WTC11 (cell line): ENCODE data around the gene CYP1A2. TPM values are rescaled to one million over a fixed set of nuclear protein-coding genes. Genes with fewer than 3 reads are reported as not detected.
"Not testable (repeated sequence)": the region's sequence is repeated elsewhere in the genome, so short reads cannot be mapped to it uniquely, and the experiment has no call there.

Experiments
- ATAC-seq: fragments of 200-7000 bp; cut with Tn5 transposase; 2 replicates; pipeline ENCODE4 v1.10.0; 2021; ENCODE audit warnings: mild to moderate bottlenecking, moderate library complexity
- CTCF ChIA-PET: fragments of 300-600 bp; sonication (Branson Sonifier 250); formaldehyde crosslinking; loops from one replicate; lab custom pipeline; 2021; ENCODE audit warnings: antibody characterized with exemption; lab: Charles Lee
- POLR2A ChIA-PET: fragments of 350-600 bp; sonication (Branson Sonifier 250); formaldehyde crosslinking; loops from one replicate; lab custom pipeline; 2021; ENCODE audit warnings: antibody characterized with exemption; lab: Charles Lee
- DNase-seq: peaks from one replicate; pipeline ENCODE4 v3.0.0; 2021; ENCODE audit warnings: low spot score
- H3K27ac Mint-ChIP-seq: 2 replicates; pipeline ENCODE4 v1.8.0; 2021; ENCODE audit warnings: mixed read lengths
- H3K27me3 Mint-ChIP-seq: 2 replicates; pipeline ENCODE4 v1.8.0; 2021; ENCODE audit warnings: low read depth, mild to moderate bottlenecking, moderate library complexity, mixed read lengths
- H3K36me3 Mint-ChIP-seq: 2 replicates; pipeline ENCODE4 v1.8.0; 2021; ENCODE audit warnings: mixed read lengths
- H3K4me1 Mint-ChIP-seq: 2 replicates; pipeline ENCODE4 v1.8.0; 2022; ENCODE audit warnings: mixed read lengths
- H3K4me3 Mint-ChIP-seq: 2 replicates; pipeline ENCODE4 v1.8.0; 2021; ENCODE audit warnings: mild to moderate bottlenecking, moderate library complexity, mixed read lengths
- H3K9me3 Mint-ChIP-seq: 2 replicates; pipeline ENCODE4 v1.8.0; 2021; ENCODE audit warnings: mixed read lengths
- ATF2 ChIP-seq: sonication (generic); formaldehyde crosslinking; IDR thresholded peaks from 2 replicates; pipeline ENCODE4 v1.8.1; 2022; ENCODE audit warnings: low read depth, missing genetic modification reagents, borderline replicate concordance
- CDX4 ChIP-seq: fragments of 250-450 bp; sonication (Bioruptor Pico); IDR thresholded peaks from 2 replicates; pipeline ENCODE4 v1.9.0; 2021; ENCODE audit warnings: moderate library complexity, mild to moderate bottlenecking, inconsistent platforms, borderline replicate concordance
- GABPB1 ChIP-seq: sonication (generic); formaldehyde crosslinking; IDR thresholded peaks from 2 replicates; pipeline ENCODE4 v1.8.1; 2023; ENCODE audit warnings: mild to moderate bottlenecking, missing genetic modification reagents
- IRF2 ChIP-seq: sonication (generic); formaldehyde crosslinking; IDR thresholded peaks from 2 replicates; pipeline ENCODE4 v1.8.0; 2022; ENCODE audit warnings: low read depth, missing genetic modification reagents, borderline replicate concordance
- ZNF317 ChIP-seq: sonication (generic); formaldehyde crosslinking; IDR thresholded peaks from 2 replicates; pipeline ENCODE4 v1.8.1; 2023; ENCODE audit warnings: low read depth, mild to moderate bottlenecking, moderate library complexity, missing genetic modification reagents, borderline replicate concordance
- ZNF512 ChIP-seq: sonication (generic); formaldehyde crosslinking; IDR thresholded peaks from 2 replicates; pipeline ENCODE4 v1.8.1; 2022; ENCODE audit warnings: missing genetic modification reagents, borderline replicate concordance
- total RNA-seq: library from RNA; stranded (reverse); gene quantifications from 3 replicates; pipeline ENCODE4 v1.2.3, GENCODE V29; 2021

Gene CYP1A2
- total RNA-seq, 1 experiment from 2014 or later: not detected

- Mint-ChIP-seq H3K9me3 (no peaks in the 10 kb centered on the region), H3K27ac (no peak overlapping the region), H3K4me1 (peaks cover 15% of the 10 kb centered on the region), H3K36me3 (no peaks in the 10 kb centered on the region), H3K27me3 (peaks cover 77% of the 10 kb centered on the region), H3K4me3 (peak overlapping the region; percentile 74)
- CTCF ChIA-PET: interaction anchor here (0.6 to 4.6 kb wide), 7 partner anchors 28 to 94 kb away, joined by 4 to 53 read pairs (median 6); partner anchors contain the start of gene CSK
- no peak for TF ChIP-seq CDX4 (CRISPR knock-in tag)
- peak; percentile 92 for TF ChIP-seq ZNF317 (CRISPR knock-in tag)
- POLR2A ChIA-PET: interaction anchor here (2.8 kb wide), 1 partner anchor 33 kb away, joined by 17 read pairs; no protein-coding TSS in a partner anchor
- DNase-seq: no peak
- no peak for ATAC-seq
Observed at GRCh38 chr15:74726774-74727164, 21.9 kb upstream of the CYP1A2 start.

GRCh38 chr15:74727727-74728126, 20.9 kb upstream of the CYP1A2 start:
- Mint-ChIP-seq H3K4me3 (no peak overlapping the region), H3K36me3 (no peaks in the 10 kb centered on the region), H3K4me1 (peaks cover 15% of the 10 kb centered on the region), H3K27ac (no peak overlapping the region), H3K9me3 (no peaks in the 10 kb centered on the region), H3K27me3 (peaks cover 82% of the 10 kb centered on the region)
- no peak for DNase-seq
- TF ChIP-seq ZNF512 (CRISPR knock-in tag) (no peak), IRF2 (CRISPR knock-in tag) (no peak)
- CTCF ChIA-PET: interaction anchor here (4.6 kb wide), 1 partner anchor 41 kb away, joined by 53 read pairs; no protein-coding TSS in a partner anchor
- POLR2A ChIA-PET: no interaction called here
- ATAC-seq: no peak

GRCh38 chr15:74728699-74729098, 19.9 kb upstream of the CYP1A2 start:
- H3K36me3 Mint-ChIP-seq, H3K27ac Mint-ChIP-seq, ATAC-seq, DNase-seq, POLR2A ChIA-PET, CTCF ChIA-PET, H3K9me3 Mint-ChIP-seq, H3K4me3 Mint-ChIP-seq: not testable (repeated sequence)
- Mint-ChIP-seq H3K4me1 (peaks cover 12% of the 10 kb centered on the region), H3K27me3 (peaks cover 82% of the 10 kb centered on the region)

GRCh38 chr15:74729372-74729771, 19.3 kb upstream of the CYP1A2 start:
- POLR2A ChIA-PET, CTCF ChIA-PET, H3K4me1 Mint-ChIP-seq, H3K36me3 Mint-ChIP-seq, H3K9me3 Mint-ChIP-seq, ATAC-seq, DNase-seq, H3K27ac Mint-ChIP-seq, H3K4me3 Mint-ChIP-seq: not testable (repeated sequence)
- H3K27me3 Mint-ChIP-seq: peaks cover 85% of the 10 kb centered on the region

- ATAC-seq (no peak), DNase-seq (no peak)
- Mint-ChIP-seq H3K9me3 (no peaks in the 10 kb centered on the region; the same call in 1 of the 2 replicates), H3K36me3 (no peaks in the 10 kb centered on the region), H3K27me3 (peaks cover 87% of the 10 kb centered on the region), H3K4me1 (peaks cover 4% of the 10 kb centered on the region), H3K4me3 (no peak overlapping the region), H3K27ac (no peak overlapping the region)
- ChIA-PET POLR2A (interaction anchor here (0.6 kb wide), 1 partner anchor 17 kb away, joined by 4 read pairs; no protein-coding TSS in a partner anchor), CTCF (interaction anchor here (0.9 to 1.6 kb wide), 2 partner anchors 38 to 40 kb away, joined by 4 to 6 read pairs; no protein-coding TSS in a partner anchor)
- TF ChIP-seq ATF2 (CRISPR knock-in tag) (no peak), GABPB1 (CRISPR knock-in tag) (peak; percentile 63; the same call in 1 of the 2 replicates)
Observed at GRCh38 chr15:74730619-74731316, 17.9 kb upstream of the CYP1A2 start.
